Heart left ventricle (tissue), 13 donors: ENCODE results near the gene VARS1.

Experiments used
- POLR2A ChIP-seq, 2 donors: fragments of 450-650 bp; IDR thresholded peaks; one replicate each; pipeline ENCODE4 v1.6.1; 2017; ENCODE audit warnings: antibody characterized with exemption in 2 of 2, mild to moderate bottlenecking in 2 of 2, moderate library complexity in 2 of 2
- TF ChIP-seq, protein P1 (sequence below), 12 donors: fragments of 200-600 bp; sonication (generic) in 4 of 12; IDR thresholded peaks; one replicate each; pipeline versions ENCODE4 v1.5.0 to v1.8.0; 2018 to 2022; ENCODE audit warnings: antibody characterized with exemption in 12 of 12, mild to moderate bottlenecking in 5 of 12
- donor health status: ischemic (EF 13 %, LVEDD 7.1; RV severe dilation, severe dysfunction).
- donor health status: DM: no; HTN: yes; CAD: no.
- donor health status: DM: no; HTN: no; CAD: no.
- donor health status: ischemic (EF 25% LVEDD 6.9; RV normal size, moderate dysfunction).
- donor health status: ischemic (EF 25% LVEDD 5.7; RV mildly dilated, moderate dysfunction).
- donor health status: ischemic (EF 35%, LVEDD 5.7; RV mildly dilated, moderate dysfunction).
- donor health status: nonischemic (EF 11% LVEDD 7.7; RV severe dilation, severe dysfunction).
- donor health status: DM: yes; HTN: yes; CAD: no.
- donor health status: PGD.
- donor health status: ischemic (EF 29% LVEDD 5.4; RV normal size, mild dysfunction).
- donor health status: nonischemic (EF 23%, LVEDD 6.1; RV moderate dilation, normal function).

DNA sequence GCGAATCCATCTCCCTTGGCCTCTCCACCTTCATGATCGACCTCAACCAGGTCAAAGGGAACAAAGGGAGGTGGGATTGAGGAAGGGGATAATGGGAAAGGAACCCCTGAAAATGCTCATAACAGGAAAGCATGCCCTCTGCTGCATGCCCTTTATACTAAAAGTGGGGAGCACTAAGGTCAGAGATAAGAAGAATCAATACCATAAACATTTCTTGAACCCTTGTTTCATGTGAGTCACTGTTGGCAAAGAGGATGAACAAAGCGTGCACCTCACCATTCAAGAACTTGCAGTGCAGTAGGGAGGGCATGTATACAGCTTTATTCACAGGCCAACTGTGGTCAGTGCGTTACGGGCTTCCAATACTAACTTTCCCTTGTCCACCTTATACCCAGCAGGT, 34.8 kb downstream of the VARS1 start:
- TF ChIP-seq, protein P1, sequence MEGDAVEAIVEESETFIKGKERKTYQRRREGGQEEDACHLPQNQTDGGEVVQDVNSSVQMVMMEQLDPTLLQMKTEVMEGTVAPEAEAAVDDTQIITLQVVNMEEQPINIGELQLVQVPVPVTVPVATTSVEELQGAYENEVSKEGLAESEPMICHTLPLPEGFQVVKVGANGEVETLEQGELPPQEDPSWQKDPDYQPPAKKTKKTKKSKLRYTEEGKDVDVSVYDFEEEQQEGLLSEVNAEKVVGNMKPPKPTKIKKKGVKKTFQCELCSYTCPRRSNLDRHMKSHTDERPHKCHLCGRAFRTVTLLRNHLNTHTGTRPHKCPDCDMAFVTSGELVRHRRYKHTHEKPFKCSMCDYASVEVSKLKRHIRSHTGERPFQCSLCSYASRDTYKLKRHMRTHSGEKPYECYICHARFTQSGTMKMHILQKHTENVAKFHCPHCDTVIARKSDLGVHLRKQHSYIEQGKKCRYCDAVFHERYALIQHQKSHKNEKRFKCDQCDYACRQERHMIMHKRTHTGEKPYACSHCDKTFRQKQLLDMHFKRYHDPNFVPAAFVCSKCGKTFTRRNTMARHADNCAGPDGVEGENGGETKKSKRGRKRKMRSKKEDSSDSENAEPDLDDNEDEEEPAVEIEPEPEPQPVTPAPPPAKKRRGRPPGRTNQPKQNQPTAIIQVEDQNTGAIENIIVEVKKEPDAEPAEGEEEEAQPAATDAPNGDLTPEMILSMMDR (IDR thresholded peaks at IDR 0.05), result no peak
- TF ChIP-seq POLR2A (IDR thresholded peaks at IDR 0.05), result no peak
